Large intestine (tissue), 3 donors: ENCODE results near the gene PRR36. TPM values are rescaled to one million over a fixed set of nuclear protein-coding genes. Genes with fewer than 3 reads are reported as not detected.
"Not testable (repeated sequence)": the region's sequence is repeated elsewhere in the genome, so short reads cannot be mapped to it uniquely, and the experiment has no call there.

Source experiments
- DNase-seq, 2 donors: peaks; one replicate each; pipeline versions ENCODE4 v3.0.0 to v3.0.0-alpha.2; 2013
- H3K27ac ChIP-seq: one replicate; pipeline ENCODE4 v1.5.1; 2013; ENCODE audit warnings: low read length
- H3K27me3 ChIP-seq: 2 replicates; pipeline ENCODE4 v1.6.1; 2013; ENCODE audit warnings: low read length; ENCODE audit not compliant: control insufficient read depth, insufficient read depth
- H3K36me3 ChIP-seq: 2 replicates; pipeline ENCODE4 v1.6.1; 2013; ENCODE audit warnings: low read length; ENCODE audit not compliant: control insufficient read depth, insufficient read depth
- H3K4me1 ChIP-seq: one replicate; pipeline ENCODE4 v1.6.1; 2013; ENCODE audit warnings: low read length; ENCODE audit not compliant: control insufficient read depth, insufficient read depth
- H3K4me3 ChIP-seq: one replicate; pipeline ENCODE4 v1.5.1; 2013; ENCODE audit warnings: low read length
- H3K9me3 ChIP-seq: one replicate; pipeline ENCODE4 v1.6.1; 2013; ENCODE audit warnings: mild to moderate bottlenecking, low read depth, low read length, moderate library complexity; ENCODE audit not compliant: control insufficient read depth
- WGBS: methylation state at CpG from one replicate; pipeline ENCODE4 v1.1.5; 2013; ENCODE audit warnings: low lambda C conversion rate; ENCODE audit not compliant: insufficient coverage; 5-methylcytosine and 5-hydroxymethylcytosine counted together
- polyA plus RNA-seq: library from polyadenylated mRNA; unstranded; fragments of 120-200 nt; gene quantifications from one replicate; pipeline ENCODE4 v1.2.1, GENCODE V29; 2013

The PRR36 gene
- polyA plus RNA-seq, 1 donor: 2.1 TPM

DNA sequence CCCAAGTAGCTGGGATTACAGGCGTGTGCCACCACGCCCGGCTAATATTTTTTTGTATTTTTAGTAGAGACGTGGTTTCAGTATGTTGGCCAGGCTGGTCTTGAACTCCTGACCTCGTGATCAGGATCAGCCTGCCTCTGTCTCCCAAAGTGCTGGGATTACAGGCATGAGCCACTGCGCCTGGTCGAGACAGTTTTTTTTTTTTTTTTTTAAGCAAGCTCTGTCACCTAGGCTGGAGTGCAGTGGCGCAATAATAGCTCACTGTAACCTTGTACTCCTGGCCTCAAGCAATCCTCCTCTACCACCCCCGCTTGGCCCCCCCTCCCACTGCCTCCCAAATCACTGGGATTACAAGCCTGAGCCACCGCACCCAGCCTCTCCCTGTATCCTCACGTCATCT, 23.1 kb upstream of the PRR36 start:
- peak; percentile 59 to 75 for DNase-seq
- H3K27ac ChIP-seq: peak overlapping the region; percentile 56
- H3K4me3 ChIP-seq: no peak overlapping the region
- no peaks in the 10 kb centered on the region for H3K27me3 ChIP-seq
- H3K36me3 ChIP-seq: no peaks in the 10 kb centered on the region
- H3K4me1 ChIP-seq: peaks cover 12% of the 10 kb centered on the region
- peaks cover 10% of the 10 kb centered on the region for H3K9me3 ChIP-seq
- no CpG with 5 or more reads among the region's 11 CpGs for WGBS

DNA sequence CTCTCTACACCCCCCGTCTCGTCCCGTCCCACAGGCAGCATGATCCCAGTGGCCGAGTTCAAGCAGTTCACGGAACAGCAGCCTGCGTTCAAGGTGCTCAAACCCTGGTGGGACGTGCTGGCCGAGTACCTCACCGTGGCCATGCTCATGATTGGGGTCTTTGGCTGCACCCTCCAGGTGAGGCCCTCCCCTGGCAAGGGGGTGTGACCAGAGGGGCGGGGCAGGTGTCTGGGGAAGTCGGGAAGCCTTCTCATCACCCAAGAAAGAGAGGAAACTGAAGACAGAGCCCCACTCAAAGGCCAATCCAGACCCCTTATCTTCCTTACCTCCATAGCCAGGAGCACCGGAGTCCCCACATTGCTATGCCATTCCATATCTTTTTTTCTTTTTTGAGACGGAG, 21.4 kb upstream of the PRR36 start:
- no CpG with 5 or more reads among the region's 13 CpGs for WGBS
- no peak for DNase-seq
- Histone ChIP-seq H3K27me3 (no peaks in the 10 kb centered on the region), H3K4me1 (peaks cover 12% of the 10 kb centered on the region), H3K36me3 (no peaks in the 10 kb centered on the region), H3K4me3 (no peak overlapping the region), H3K9me3 (peaks cover 10% of the 10 kb centered on the region), H3K27ac (no peak overlapping the region)

DNA sequence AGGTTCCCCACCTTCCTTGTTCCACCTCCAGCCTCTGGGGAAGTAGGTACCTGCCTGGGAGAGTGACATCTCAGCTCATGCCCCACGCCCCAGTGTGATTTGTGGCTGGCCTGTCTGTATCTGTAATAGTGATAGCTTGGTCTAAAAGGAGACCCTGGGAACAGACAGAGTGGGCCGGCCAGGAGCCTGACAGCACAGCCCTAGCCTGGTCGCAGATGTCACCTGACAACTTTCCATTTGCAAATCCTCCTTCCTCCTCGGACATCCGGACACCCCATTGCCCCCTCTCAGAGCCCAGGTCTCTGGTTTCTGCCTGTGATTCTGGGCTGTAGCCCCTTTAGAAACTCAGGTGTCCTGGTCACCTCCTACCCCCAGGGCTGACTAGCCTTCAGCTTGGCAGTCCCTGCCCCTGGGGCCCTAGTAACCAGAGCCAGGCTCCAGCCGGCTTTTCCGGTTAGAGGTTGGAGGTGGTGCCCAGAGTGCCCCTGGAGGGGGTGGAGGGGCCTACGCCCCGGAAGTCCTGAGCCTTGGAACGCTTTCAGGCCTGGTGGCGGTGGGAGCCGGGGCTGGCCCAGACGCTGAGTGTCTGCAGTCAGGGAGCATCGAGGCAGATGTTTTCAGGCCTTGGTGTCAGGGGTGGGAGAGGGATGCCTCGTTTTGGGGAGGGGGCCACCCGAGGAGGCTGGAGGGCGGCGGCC, 20.6 kb upstream of the PRR36 start:
- DNase-seq: no peak
- H3K36me3 ChIP-seq: no peaks in the 10 kb centered on the region
- H3K27me3 ChIP-seq: peaks cover 3% of the 10 kb centered on the region
- H3K4me1 ChIP-seq: peaks cover 12% of the 10 kb centered on the region
- no peak overlapping the region for H3K27ac ChIP-seq
- no peak overlapping the region for H3K4me3 ChIP-seq
- peaks cover 7% of the 10 kb centered on the region for H3K9me3 ChIP-seq
- no CpG with 5 or more reads among the region's 18 CpGs for WGBS

DNA sequence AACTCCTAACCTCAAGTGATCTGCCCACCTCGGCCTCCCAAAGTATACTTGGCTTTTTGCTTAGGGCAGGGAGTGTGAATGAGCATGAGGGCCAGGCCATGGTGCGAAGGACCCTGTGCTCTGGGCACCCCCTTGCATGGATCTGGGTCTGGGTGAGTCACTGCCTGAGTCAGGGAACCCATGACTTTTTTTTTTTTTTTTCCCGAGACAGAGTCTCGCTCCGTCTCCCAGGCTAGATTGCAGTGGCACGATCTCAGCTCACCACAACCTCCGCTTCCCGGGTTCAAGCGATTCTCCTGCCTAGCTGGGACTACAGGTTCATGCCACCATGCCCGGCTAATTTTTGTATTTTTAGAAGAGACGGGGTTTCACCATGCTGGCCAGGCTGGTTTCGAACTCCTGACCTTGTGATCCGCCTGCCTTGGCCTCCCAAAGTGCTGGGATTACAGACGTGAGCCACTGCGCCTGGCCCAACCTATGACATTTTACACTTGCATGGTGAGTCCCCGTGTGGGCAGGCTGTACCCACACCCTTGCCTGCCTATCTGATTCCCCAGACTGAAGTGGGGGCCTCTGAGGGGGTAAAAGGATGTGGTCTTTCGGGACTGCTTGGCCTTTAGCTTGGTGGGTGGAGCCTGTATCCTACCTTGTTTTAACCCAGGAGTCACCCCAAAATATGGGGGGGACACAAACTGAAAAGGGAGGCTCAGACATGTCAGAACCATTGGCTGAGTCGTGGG, 19.3 kb upstream of the PRR36 start:
- not testable (repeated sequence) for DNase-seq, H3K4me3 ChIP-seq, H3K27ac ChIP-seq, H3K9me3 ChIP-seq, H3K27me3 ChIP-seq, H3K36me3 ChIP-seq
- peaks cover 16% of the 10 kb centered on the region for H3K4me1 ChIP-seq
- 100% methylated on average over 1 of the region's 18 CpGs for WGBS

DNA sequence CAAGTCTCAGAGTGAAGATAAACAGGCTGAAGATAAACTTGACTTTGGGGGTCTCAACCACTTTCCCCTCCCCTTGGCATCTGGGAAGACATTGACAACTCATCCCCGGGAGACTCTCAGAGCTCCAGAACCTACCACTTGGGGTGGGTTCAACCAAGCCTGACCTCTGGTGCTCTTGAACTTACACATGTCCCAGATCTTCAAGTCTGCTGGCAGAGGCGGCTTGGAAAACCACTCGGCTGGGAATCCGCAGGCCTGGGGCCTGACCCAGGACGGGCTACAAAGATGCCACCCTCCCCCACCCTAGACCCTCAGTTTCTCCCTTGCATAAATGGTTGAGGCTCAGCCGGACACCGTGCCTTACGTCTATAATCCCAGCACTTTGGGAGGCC, 14.6 kb upstream of the PRR36 start:
- no CpG with 5 or more reads among the region's 8 CpGs for WGBS
- Histone ChIP-seq H3K4me1 (peaks cover 13% of the 10 kb centered on the region), H3K36me3 (no peaks in the 10 kb centered on the region), H3K27me3 (peaks cover 19% of the 10 kb centered on the region), H3K4me3 (peak overlapping the region; percentile 45), H3K9me3 (no peaks in the 10 kb centered on the region), H3K27ac (no peak overlapping the region)
- no peak for DNase-seq

DNA sequence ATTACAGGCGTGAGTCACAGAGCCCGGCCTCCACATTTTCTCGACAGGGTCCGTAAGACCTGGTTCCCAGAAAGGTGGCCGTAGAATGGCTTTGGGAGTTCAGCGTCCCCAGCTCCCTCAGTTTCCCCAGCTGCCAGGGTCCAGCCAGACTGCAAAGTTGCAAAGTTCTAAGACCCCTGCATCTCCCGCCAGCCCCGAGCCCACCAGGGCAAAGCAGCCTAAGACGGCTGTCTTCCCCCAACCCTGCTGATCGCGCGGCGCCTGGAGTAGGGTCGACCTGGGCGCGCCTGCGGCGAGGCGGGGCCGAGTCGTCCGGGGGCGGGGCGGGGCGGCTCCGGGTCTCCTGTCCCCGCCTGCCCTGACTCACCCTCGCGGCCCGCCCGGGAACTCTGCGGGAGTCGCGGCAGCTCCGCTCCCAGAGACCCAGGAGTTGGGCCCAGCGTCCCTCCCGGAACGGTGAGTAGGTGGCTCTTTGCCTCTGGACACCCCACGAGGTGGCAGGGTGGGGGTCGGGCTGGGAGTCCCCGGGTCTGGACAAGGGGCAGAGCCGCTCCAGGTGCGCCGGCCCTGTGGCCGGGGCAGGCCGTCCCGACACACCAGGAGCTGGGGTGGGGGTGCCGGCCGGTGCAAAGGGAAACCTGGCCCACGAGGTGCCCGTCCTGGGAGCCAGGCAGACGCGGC, 14.1 kb upstream of the PRR36 start, which contains the start of gene LRRC8E:
Gene LRRC8E, plus strand, starts transcription at position 366 of the 681 bp plus-strand sequence. CDS start 7,094 bp downstream, outside the sequence.
- DNase-seq: peak in 1 of 2 donors; percentile 69
- Histone ChIP-seq H3K36me3 (no peaks in the 10 kb centered on the region), H3K4me1 (peaks cover 13% of the 10 kb centered on the region), H3K9me3 (no peaks in the 10 kb centered on the region), H3K27me3 (peaks cover 19% of the 10 kb centered on the region), H3K27ac (no peak within 1 kb of the TSS), H3K4me3 (peak within 1 kb of the TSS; percentile 45)
- WGBS: no CpG with 5 or more reads among the region's 53 CpGs

DNA sequence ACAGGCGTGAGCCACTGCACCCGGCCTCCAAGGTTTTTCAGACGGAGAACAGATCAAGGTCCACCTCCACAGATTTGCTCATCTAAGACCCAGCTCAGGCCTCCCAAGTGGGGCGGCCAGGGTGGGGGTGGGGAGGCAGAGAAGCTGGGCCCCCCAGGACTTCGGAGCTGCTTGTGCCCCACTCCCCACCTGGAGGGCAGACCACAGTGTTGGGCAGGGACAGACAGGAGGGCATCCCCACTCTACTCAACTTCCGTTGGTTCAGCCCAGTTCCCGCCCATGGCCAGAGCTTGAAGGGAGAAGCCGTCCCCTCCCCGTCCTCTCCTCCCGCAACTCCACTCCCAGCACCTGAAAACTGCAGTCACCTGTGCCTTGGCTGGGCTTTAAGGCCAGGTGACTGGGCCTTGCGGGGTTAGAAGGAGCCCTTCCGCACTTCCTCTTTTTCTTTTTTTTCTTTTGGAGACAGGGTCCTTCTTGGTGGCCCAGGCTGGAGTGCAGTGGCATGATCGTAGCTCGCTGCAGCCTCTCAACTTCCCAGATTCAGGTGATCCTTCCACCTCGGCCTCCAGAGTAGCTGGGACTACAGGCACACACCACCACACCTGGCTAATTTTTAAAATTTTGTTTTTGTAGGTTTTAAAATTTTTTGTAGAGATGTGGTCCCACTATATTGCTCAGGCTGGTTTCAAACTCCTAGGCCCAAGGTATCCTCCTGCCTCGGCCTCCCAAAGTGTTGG, 13.4 kb upstream of the PRR36 start:
- DNase-seq: no peak
- peaks cover 13% of the 10 kb centered on the region for H3K4me1 ChIP-seq
- no peaks in the 10 kb centered on the region for H3K9me3 ChIP-seq
- WGBS: no CpG with 5 or more reads among the region's 16 CpGs
- H3K4me3 ChIP-seq: no peak overlapping the region
- no peaks in the 10 kb centered on the region for H3K36me3 ChIP-seq
- no peak overlapping the region for H3K27ac ChIP-seq
- peaks cover 19% of the 10 kb centered on the region for H3K27me3 ChIP-seq

DNA sequence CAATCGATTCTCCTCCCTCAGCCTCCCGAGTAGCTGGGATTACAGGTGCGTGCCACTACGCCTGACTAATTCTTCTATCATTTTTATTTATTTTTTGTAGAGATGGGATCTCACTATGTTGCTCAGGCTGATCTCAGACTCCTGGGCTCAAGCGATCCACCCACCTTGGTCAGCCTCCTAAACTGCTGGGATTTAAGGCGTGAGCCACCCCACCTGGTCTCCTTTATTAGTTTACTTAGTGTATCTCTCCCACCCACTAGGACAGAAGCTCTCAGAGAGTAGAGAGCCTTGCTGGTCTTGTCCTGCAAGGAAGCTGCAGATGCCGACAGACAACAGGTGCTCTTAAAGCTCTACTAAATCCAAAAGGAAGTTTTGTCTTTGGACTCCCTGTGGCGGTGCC, 11.6 kb upstream of the PRR36 start:
- WGBS: 80% methylated on average over 1 of the region's 8 CpGs
- Histone ChIP-seq H3K27ac (no peak overlapping the region), H3K36me3 (no peaks in the 10 kb centered on the region), H3K9me3 (no peaks in the 10 kb centered on the region), H3K4me3 (no peak overlapping the region), H3K4me1 (peaks cover 13% of the 10 kb centered on the region), H3K27me3 (peaks cover 19% of the 10 kb centered on the region)
- no peak for DNase-seq

DNA sequence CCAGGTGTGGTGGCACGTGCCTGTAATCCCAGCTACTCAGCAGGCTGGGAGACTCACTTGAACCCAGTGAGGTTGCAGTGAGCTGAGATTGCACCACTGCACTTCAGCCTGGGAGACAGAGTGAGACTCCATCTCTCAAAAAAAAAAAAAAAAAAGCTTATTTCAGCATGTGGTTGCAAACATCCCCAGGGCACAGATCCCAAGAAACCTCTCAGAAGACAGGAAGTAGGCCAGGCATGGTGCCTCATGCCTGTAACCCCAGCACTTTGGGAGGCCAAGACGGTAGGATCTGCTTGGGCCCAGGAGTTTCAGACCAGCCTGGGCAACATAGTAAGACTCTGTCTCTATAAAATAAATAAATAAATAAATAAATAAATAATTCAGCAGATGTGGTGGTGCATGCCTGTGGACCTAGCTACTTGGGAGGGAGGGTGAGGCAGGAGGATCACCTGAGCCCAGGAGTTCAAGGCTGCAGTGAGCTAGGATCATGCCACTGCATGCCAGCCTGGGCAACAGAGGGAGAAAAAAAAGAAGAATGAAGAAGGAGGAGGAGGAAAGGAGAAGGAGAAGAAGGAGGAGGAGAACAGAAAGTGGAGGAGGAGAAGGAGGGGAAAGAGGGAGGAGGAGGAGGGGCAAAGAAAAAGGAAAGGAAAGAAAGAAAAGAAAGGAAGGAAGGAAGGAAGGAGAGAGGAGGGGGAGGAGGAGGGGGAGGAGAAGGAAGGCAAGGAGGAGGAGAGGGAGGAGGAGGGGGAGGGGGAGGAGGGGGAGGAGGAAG, 9.8 kb upstream of the PRR36 start:
- Histone ChIP-seq H3K27ac (no peak overlapping the region), H3K9me3 (no peaks in the 10 kb centered on the region), H3K36me3 (no peaks in the 10 kb centered on the region), H3K4me3 (no peak overlapping the region), H3K4me1 (peaks cover 13% of the 10 kb centered on the region), H3K27me3 (peaks cover 15% of the 10 kb centered on the region)
- WGBS: no CpG with 5 or more reads among the region's 2 CpGs
- DNase-seq: no peak
